Airway epithelial cell (primary cell): ENCODE results near the gene ECSIT. TPM values are rescaled to one million over a fixed set of nuclear protein-coding genes. Genes with fewer than 3 reads are reported as not detected.

ENCODE experiments used
- total RNA-seq: library from RNA; depleted of rRNA; stranded (reverse); fragments of >200 nt; gene quantifications from 2 replicates; pipeline ENCODE4 v1.2.3, GENCODE V29; 2015

Gene ECSIT, protein sequence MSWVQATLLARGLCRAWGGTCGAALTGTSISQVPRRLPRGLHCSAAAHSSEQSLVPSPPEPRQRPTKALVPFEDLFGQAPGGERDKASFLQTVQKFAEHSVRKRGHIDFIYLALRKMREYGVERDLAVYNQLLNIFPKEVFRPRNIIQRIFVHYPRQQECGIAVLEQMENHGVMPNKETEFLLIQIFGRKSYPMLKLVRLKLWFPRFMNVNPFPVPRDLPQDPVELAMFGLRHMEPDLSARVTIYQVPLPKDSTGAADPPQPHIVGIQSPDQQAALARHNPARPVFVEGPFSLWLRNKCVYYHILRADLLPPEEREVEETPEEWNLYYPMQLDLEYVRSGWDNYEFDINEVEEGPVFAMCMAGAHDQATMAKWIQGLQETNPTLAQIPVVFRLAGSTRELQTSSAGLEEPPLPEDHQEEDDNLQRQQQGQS
- 41.3 and 44.0 TPM in 2 replicates for total RNA-seq

DNA sequence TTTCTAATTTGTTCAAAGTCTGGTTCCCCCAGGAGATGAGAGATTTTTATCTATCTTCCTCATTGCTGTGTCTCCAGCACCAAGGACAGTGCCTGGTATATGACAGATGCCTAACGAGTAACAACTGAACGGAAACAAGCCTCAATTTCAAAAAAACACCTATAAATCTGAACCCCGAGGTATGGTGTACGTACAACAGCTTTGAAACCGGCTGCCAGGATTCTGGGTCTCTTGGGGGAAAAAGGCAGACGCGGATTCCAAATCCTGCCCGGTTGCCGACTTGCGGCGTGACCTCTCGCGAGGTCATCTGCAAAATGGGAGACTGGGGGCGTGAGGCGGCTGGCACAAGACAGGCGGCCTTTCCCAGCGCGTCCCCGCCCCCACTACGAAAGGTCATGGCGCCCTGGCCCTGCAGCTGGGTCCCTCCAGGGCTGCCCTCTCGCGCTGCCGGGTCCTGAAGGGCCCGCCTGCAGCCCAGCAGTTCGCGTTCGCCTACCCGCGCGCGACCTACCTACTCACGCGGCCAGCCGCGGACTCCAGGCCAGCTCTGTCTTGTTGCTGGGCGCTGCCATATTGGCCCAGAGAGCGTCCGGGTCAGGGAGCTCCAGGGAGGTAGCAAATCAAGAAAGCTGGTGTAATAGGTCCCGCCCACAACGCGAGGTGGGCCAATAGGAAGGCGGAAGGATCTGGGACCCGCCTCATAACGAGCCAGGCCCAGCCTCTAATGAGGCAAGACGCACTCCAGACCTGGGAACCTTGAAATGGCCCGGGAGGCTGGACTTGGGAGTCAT lies at the start of gene ECSIT:
Gene ECSIT (minus strand): TSS at position 584 of the 791 bp plus-strand sequence. CDS start 9,964 bp downstream, outside the sequence.

DNA sequence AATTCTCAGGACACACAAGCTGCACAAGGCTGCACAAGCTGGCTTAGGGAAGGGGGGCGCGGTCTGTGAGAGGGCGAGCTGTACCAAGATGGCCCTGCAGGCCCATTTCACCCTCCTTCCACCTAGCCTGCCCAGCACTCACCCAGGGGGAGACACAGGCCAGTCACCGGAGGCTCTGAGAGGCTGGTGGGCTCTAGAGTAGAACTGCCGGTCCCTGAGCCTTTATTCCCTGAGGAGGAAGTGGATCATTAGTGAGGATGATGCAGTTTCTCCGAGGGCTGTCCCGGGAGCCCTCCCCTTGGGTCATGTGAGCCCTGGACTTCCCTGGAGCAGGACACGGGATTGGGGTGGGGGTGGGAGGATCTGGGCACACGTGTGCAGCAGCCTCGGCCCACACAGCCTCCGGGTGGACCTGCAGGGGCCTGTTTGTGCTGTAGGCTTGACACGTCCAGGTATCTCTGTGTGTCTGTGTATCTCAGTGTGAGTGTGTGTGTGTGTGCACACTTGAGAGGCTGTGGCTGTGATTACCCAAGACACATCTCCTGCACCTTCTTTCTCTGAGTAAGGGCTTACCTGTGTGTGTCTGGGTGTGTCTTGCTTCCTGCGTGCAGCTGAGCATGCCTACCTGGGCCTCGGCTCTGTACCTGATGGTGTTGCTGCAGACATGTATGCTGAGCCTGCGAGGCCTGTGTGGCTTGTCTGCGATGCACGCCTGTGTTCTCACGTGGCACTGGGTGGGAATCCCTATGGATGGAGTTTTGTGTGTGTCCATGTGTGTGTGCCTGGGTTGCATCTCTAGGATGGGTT lies 48.7 kb upstream of the ECSIT start, which contains the start of gene ACP5:
Gene ACP5 (minus strand): TSS at position 195 of the 807 bp plus-strand sequence. CDS start 328 bp downstream, outside the sequence.

GRCh38 chr19:11558881-11559828 lies 30.2 kb upstream of the ECSIT start, which contains the start of gene ELOF1:
Gene ELOF1 (minus strand): TSS chr19:11559230. CDS start chr19:11554347, 4,883 bp downstream.

DNA sequence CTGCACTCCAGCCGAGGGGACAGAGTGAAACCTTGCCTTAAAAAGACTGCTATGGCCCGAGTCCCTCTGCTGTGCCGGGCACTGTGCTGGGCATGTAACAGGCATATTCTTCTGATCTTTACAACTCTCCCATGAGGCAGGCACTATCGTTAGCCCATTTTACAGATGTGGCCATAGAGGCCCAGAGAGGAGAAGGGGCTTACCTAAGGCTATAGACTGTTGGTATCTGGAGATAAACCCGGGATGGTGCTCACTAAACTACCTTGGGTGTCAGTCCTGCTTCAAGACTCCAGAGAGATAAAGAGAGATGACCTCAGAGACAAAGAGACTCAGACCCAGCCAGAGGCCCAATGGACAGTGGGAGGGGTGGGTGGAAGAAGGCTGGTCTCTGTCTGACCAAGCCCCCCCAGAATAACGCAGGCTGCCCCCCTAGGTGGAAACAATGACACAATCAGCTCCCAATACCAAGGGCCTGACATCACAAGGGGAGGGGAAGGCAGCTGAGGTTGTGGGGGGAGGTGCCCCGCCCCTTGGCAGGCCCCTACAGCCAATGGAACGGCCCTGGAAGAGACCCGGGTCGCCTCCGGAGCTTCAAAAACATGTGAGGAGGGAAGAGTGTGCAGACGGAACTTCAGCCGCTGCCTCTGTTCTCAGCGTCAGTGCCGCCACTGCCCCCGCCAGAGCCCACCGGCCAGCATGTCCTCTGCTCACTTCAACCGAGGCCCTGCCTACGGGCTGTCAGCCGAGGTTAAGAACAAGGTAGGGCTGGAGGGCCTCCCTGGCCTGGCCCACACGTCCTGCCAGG lies 9.5 kb upstream of the ECSIT start, which contains the start of gene CNN1:
Gene CNN1 (plus strand): TSS at position 620 of the 805 bp plus-strand sequence. CDS start 77 bp downstream, at position 697.

GRCh38 chr19:11505504-11506100 lies 23.3 kb downstream of the ECSIT start, which contains the start of gene ZNF653:
Gene ZNF653 (minus strand): TSS chr19:11505839. CDS start chr19:11505786, 53 bp downstream.

DNA sequence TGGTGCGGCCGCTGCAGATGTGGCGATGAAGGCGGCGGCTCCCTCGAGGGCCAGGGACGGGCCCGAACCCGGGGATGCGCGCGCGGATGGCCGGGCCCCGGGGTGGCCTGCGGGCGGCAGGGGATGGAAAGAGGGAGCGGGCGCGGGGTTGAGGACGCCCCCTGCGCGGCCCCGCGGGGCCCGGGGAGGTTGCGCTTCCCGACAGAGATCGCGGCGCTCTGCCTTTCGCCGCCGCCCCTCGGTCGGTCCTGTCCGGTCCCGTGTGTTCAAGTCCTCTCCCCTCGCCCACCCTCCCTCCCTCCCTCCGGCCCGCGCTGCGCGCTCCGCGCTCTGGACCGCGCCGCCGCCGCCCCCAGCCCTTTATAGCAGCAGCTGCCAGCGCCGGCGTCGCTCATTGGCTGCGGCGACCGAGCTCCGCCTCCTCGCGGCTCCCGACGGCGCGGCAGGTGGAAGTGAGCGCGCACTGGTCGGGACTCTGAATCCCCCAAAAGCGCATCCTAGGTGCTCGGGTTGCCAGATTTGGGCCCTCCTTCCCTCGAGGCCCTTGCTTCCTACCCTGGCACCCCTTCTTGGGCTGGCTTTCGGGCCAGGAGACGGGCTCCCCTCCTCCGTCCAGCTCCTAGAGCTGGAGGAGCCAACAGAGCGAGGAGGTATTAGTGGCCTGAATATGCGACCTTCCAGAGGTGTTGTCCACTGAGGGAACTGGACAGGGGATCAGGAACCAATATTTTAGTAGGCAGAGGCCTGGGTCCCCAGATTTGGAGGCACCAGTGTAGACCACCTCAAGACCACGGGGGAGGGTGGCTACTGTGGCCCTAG lies 48.0 kb downstream of the ECSIT start, which contains the start of gene ELAVL3:
Gene ELAVL3 (minus strand): TSS at position 332 of the 819 bp plus-strand sequence. CDS start 438 bp downstream, outside the sequence.

Other genes with a start within 250 kb of the ECSIT start
- not detected in 2 replicates for gene TSPAN16, start 233.0 kb downstream of the ECSIT start, total RNA-seq
- gene RAB3D, start 189.5 kb downstream of the ECSIT start, total RNA-seq: 58.9 and 77.6 TPM in 2 replicates
- gene TMEM205, start 182.9 kb downstream of the ECSIT start, total RNA-seq: 161 and 202 TPM in 2 replicates
- 7.8 and 8.7 TPM in 2 replicates for gene CCDC159, start 182.6 kb downstream of the ECSIT start, total RNA-seq
- gene PLPPR2, start 173.7 kb downstream of the ECSIT start, total RNA-seq: 13.6 TPM in 2 replicates
- gene SWSAP1, start 154.5 kb downstream of the ECSIT start, total RNA-seq: 2.5 and 4.3 TPM in 2 replicates
- 0.79 and 1.4 TPM in 2 replicates for gene EPOR, start 144.8 kb downstream of the ECSIT start, total RNA-seq
- not detected in 2 replicates for gene RGL3, start 109.8 kb downstream of the ECSIT start, total RNA-seq
- gene ODAD3, start 94.0 kb downstream of the ECSIT start, total RNA-seq: 0.14 TPM in 1 of 2 replicates, not detected in the other
- gene PRKCSH, start 93.5 kb downstream of the ECSIT start, total RNA-seq: 140 and 183 TPM in 2 replicates
- gene ELAVL3, start 48.1 kb downstream of the ECSIT start, total RNA-seq: not detected in 2 replicates
- gene ZNF653, start 23.3 kb downstream of the ECSIT start, total RNA-seq: 3.9 and 6.2 TPM in 2 replicates
- 0.19 and 0.21 TPM in 2 replicates for gene CNN1, start 9.7 kb upstream of the ECSIT start, total RNA-seq
- gene ELOF1, start 30.1 kb upstream of the ECSIT start, total RNA-seq: 57.1 and 59.6 TPM in 2 replicates
- gene ACP5, start 48.5 kb upstream of the ECSIT start, total RNA-seq: 12.5 and 13.6 TPM in 2 replicates
- 7.1 and 9.6 TPM in 2 replicates for gene ZNF627, start 68.3 kb upstream of the ECSIT start, total RNA-seq
- gene ZNF823, start 209.8 kb upstream of the ECSIT start, total RNA-seq: 3.4 and 4.9 TPM in 2 replicates
- gene ZNF441, start 237.9 kb upstream of the ECSIT start, total RNA-seq: 1.9 and 2.6 TPM in 2 replicates